Stimulated activated CD8-positive, alpha-beta memory T cell treated with anti-CD3 and anti-CD28 coated beads, Interleukin-12 subunit alpha, Interleukin-12 subunit beta, amount 100 ng/mL, for 24 hours (primary cell): ENCODE results near the gene MORN4.
A peak's percentile ranks its signal among the peaks of the same experiment; 100 is the strongest.

Source experiments
- DNase-seq: peaks from one replicate; pipeline ENCODE4 v3.0.0-alpha.2; 2020; ENCODE audit errors: extremely low read depth

MORN4 gene

DNA sequence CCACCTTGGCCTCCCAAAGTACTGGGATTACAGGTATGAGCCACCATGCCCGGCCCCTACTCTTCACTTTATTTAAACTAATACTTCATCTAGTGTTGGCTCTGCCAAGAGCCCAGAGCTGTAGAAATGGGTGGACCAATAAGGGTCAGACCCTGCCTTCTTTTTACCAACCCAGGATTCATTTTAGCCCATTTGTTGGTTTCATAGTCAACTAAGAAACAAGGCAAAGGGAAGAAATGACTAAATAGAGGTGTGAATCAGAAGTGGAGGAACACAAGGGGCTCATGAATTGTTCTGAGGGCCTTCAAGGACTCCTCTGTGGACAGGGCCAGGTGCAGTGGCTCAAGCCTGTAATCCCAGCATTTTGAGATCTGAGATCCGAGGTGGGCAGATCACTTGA lies 59.6 kb downstream of the MORN4 start:
- DNase-seq: no peak

DNA sequence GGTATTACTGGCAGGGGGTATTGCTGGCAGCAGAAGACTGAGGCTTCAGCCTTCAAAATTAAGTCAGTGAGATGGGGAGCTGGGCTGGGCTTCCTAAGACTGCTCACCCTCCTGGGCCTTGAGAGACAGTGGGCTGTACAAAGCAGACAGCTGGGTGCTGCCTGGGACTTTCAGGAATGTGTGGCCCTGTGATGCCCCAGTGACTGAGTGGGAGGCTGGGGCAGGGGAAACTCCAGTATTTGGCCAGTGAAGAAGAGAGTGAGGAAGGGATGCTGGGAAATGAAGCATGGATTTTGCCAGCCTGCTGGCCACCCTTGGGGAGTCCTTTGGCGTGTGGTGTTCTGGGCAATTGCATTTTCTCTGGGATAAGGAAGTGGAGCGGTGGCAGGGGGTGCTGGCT lies 60.3 kb downstream of the MORN4 start:
- DNase-seq: no peak

DNA sequence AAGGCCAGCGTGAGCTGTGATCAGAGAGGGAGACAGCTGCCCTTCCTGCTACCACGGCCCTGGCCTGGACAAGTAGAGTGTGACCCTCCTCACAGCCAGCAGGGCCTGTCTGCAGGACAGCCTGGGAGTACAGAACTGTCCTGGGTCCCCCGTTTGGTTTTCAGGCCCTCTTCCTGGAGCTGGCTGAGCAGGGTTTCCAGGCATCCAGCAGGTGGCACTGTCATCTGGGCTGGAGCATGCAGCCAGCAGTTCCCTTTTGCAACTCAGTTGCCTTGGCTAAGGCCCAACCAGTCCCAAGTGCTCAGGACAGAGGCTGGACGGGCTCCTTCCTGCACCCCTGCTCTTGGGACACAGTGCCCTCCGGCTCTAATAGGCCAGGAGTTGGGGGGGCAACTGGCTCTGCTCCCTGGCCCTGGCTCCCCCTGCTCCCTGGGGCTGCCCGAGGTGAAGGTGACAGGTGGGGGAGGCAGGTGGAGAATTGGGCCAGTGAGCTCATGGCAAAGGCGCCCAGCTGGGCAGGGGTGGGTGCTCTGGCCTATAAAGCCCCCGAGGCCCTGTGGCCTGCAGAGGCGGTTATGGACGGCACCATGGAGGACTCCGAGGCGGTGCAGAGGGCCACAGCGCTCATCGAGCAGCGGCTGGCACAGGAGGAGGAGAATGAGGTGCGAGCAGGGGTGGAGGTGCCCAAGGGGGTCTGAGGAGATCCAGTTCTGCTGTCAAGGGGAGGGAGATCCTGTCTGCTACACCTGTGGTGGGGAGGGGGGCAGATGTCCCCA lies 60.9 kb downstream of the MORN4 start, which contains the start of gene ANKRD2:
TSS of gene ANKRD2 (plus strand) at position 566 of the 776 bp plus-strand sequence. CDS start at position 576, 10 bp downstream.
- DNase-seq: peak; percentile 19

DNA sequence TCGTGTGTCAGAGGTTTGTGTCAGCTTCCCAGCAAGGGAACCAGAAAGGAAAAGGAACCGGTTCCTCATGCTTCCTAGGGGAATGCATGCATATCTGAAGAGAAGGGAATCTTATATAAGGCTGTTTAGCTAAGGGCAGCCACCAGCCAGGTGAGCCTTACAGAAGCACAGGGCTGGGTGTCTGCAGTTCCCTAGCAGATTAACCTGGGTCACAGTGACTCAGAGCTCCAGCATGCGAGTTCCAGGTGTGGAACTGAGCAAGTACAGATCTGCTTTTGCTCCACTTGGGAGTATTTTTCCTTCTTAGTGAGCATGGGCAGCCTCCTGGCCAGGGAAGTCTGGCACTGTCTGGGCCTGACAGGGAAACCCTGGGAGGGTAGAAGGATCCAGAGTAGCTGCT lies 61.7 kb downstream of the MORN4 start:
- no peak for DNase-seq

DNA sequence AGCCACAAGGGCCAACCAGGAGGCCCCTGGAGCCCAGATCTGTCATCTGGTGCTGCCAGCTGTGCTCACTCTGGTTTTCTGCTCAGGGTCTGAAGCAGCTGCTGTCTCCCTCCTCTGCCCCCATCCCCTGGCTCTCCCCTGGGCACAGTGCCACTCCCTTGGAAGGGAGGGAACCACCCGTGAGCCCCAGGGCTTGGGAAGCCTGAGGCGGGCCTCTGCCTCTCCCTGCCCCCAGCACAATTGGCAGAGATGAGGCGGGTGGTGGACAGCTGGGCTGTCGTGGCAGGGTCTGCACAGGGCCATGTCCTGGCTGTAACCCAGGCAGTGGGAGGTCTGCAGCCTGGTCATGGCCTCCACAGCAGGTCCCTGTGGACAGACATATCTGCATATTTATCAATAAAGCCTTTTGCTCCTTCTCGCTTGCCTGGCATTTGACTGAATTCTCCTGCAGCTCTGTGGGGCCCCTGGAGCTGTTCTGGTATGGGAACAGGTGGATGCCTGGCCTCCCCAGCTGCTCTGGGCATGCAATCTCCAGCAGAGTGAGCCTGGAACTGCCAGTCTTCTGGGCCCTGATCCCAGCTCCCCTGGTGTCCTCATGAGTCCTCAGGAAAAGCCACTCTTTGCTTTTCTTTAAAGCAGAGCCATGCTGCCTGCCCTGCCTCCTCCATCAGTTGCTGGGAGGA lies 62.4 kb downstream of the MORN4 start:
- DNase-seq: no peak

DNA sequence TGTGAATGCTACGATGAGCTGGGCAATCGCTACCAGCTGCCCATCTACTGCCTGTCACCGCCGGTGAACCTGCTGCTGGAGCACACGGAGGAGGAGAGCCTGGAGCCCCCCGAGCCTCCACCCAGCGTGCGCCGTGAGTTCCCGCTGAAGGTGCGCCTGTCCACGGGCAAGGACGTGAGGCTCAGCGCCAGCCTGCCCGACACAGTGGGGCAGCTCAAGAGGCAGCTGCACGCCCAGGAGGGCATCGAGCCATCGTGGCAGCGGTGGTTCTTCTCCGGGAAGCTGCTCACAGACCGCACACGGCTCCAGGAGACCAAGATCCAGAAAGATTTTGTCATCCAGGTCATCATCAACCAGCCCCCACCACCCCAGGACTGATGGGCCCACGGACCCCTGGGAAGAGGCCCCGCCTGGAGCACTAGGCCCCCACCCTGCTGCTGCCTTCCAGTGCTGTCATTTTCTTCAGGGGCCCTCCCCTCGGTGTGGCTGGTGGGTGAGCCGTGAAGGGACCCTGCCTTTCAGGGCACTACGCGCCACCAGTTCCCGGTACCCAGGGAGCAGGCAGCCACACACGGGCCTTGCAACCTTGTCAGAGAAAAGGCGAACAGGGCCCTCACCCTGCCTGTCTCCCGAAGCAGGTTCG lies 63.0 kb downstream of the MORN4 start:
- no peak for DNase-seq

DNA sequence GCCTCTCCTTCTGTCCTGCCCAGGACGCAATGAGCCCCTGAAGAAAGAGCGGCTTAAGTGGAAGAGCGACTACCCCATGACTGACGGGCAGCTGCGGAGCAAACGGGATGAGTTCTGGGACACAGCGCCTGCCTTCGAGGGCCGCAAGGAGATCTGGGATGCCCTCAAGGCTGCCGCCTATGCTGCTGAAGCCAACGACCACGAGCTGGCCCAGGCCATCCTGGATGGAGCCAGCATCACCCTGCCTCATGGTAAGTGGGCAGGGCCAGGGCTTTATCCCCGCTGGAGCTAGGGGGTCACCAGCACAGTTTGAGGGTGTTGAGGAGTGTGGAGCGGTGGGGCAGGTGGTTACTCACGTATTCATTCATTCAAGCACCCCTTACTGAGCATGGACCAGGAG lies 65.4 kb downstream of the MORN4 start:
- no peak for DNase-seq

DNA sequence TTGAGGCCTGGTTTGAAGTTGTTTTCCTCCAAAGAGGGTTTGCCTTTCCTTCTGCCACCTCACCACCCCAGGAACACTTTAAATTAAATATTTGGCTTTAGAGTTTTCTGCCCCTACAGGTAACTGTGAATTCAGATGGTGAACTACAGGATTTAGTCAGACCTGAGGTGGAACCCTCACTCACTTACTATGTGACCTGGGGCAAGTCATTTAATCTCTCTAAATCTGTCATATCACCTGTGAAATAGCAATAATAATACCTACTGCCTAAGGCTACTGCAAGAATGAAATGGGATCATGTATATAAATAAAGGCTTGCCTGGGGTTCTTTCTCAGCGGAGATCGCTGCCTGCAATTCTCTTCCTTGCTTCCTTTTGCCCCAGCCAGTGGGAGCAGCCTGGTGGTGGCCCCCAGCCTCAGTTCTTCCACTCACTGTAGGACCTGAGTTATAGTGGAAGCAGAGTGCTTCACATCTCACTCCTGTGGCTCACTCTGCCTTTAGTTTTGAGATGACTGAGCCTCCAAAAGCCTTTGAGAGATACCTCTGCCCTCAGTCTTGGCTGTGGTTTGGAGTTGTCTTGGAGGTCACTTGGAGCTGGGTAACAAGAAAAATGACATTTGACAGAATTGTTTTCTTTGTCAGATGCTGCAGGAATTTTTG lies 66.8 kb downstream of the MORN4 start:
- no peak for DNase-seq

DNA sequence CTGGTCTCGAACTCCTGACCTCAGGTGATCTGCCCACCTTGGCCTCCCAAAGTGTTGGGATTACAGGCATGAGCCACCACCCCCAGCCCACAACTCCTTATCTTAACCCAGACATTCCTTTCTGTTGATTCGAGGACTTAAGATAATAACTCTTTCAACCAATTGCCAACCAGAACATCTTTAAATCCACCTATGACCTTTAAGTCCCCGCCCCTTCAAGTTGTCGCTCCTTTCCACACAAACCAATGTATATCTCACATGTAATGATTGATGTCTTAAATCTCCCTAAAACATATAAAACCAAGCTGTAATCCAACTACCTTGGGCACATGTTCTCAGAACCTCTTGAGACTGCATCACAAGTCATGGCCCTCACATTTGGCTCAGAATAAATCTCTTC lies 68.5 kb downstream of the MORN4 start:
- DNase-seq: no peak
